Activated CD4-positive, alpha-beta T cell treated with anti-CD3 and anti-CD28 coated beads, Interleukin-2, amount 50 U/mL, for 48 hours (primary cell): ENCODE data around the gene UROC1.
"Not testable (repeated sequence)": the region's sequence is repeated elsewhere in the genome, so short reads cannot be mapped to it uniquely, and the experiment has no call there.

Experiments
- DNase-seq, 2 experiments: peaks; one replicate each; pipeline ENCODE4 v3.0.0-alpha.2; 2020

UROC1 gene

DNA sequence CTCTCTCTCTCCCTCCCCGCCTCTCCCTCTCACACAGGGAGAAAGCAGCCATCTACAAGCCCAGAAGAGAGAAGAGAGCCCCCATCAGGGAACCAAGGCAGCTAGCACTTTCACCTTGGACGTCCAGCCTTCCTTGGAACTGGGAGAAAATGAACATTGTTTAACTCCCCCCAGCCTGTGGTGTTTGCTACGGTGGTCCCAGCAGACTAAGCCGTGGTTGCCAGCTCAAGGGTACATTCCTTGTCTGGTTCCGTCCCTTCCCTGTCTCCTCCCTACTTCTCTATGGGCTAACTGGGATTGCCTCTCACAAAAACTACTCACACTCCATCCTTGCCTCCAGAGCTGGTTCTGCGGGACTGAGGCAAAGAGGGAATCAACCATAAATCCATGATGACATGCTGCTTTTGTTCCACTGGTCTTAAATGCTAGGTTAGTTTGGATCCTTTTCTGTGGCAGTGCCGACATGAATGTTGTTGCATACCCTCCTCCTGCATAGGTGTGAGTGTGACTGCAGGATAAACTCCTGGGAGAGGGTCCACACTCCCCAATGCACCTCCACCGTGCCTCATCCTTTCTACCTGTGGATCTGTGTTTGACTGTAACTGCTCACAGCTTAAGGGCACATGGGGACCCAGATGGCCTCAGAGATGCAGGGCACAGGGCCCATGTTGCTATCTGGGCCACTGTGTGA lies 29.1 kb upstream of the UROC1 start:
- no peak for DNase-seq

DNA sequence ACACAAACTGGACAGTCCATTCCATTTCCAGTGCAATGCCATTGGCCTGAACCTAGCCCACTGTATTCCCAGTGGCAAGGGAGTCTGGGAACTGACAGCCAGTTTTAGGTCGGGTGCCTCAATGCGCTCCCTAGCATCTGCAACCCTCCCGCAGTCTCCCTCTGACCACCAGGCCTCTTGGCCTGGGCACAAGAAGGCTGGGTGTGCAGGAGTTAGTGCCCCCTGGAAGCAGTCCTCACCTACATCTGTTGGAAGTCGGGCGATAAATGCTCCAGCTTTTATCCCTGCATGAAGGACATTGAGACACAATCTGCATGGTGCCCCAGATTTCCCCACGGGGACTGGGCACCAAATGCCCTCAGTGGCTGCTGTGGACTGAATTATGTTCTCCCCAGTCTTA lies 28.4 kb upstream of the UROC1 start:
- DNase-seq: no peak

DNA sequence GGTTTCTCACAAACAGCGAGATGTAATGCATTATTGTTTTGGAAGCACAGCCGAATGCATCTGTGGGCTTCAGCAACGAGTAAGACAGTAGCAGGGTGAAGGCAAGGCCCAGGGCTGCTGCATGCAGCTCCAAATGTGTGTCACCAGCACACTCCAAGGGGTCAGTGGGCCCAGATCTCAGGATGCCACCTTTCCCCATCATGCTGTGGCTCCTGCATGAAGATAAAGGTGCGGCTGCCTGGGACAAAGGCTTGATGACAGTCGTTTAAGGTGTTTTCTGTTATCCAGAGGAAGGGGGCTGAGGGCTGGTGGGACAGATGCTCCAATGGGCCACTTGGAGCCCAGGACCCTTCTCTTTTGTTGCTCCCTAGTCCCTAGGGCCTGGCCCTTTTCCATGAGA lies 28.0 kb upstream of the UROC1 start:
- no peak for DNase-seq

DNA sequence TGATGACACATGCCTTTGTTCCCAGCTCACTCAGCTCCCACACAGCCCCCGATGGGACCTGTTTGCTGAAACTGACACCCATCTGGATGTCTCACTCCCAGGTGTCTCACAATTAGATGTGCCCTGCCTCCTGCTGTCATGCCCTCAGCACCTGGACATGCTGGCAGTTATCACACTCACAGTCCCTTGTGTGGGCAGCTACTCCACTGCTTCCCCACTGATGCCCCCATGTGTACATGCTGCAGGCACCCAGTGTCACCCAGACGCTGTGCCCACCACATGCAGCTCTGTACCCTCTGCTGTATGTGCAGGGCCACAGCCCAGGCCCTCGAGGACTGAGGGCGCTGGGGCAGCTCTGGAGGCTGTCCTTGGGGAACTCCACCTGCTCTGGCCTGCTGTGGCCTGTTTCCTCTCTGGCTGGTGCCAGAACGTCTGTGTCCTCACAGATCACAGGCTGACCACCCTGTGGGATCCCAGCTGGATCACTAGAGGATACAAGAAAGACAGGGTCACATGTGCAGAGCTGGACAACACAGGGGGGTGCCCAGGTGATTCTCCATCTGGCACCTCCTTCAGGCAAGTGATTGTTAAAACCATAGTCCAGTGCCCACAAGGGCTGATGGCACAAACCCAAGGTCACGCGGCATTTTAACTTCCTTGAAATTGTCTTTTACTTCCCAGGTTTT lies 27.2 kb upstream of the UROC1 start:
- DNase-seq: no peak

DNA sequence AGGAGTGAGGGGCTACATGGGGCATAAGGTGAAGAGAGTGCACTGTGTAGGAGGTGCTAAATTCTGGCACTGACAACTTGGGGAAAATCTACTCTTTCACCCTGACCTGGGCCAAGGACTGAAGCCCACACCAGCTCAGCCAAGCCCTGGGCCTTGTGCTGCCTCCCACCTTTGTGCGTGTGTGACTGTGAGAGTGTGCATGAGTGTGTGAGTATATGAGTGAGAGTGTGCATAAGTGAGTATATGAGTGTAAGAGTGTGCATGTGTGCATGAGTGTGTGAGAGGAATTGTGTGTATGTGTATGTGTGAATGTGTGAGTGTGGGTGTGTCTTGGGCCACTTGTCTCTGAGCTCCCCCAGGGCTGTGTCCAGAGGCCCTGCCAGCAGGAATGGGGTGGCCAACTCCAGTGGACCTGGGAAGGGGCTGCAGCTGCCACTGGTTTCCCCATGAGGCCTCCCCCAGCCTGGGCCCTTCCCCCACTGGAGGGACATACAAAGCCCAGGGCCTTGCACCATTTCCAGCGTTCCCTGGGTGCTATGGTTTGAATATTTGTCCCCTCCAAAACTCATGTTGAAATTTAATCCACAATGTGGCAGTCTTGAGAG lies 26.0 kb upstream of the UROC1 start:
- DNase-seq: no peak

DNA sequence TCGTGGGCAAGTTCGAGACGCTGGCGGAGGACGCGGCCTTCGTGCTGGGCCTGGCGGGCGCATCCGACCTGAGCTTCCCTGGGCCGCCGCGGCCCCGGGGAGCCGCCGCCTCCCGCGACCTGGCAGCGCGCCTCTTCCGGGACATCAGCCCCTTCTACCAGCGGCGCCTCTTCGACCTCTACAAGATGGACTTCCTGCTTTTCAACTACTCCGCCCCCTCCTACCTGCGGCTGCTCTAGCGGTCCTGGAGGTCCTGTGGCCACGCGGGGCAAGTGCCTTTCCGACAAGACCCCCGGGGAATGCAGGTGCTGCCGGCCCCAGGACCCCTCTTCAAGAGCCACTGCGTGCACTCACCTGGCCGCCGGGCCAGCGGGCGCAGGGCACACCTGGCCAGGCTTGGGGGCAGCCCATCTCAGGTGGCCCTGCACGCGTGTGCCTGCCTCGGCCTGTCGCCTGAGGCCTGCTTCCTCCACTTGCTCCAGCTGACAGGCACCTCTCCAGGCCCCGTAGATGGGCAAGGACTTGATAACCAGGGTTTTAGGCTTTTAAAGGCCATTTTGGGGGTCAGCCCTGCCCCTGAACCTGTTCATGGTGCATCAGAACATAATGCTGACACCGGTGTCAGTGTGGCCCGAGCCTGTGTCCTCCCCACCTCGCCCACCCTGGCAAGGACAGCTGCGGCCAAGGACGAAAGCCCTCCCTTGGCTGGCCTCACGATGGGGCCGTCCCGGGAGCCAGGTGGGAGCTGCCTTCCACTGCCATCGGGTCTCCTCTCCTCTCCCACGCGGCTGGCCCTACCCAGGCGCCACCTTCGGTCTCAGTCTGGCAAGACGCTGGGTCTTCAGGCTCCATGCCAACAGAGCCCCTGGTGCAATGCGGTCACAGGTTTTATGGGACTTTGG lies 25.0 kb upstream of the UROC1 start:
- no peak for DNase-seq

DNA sequence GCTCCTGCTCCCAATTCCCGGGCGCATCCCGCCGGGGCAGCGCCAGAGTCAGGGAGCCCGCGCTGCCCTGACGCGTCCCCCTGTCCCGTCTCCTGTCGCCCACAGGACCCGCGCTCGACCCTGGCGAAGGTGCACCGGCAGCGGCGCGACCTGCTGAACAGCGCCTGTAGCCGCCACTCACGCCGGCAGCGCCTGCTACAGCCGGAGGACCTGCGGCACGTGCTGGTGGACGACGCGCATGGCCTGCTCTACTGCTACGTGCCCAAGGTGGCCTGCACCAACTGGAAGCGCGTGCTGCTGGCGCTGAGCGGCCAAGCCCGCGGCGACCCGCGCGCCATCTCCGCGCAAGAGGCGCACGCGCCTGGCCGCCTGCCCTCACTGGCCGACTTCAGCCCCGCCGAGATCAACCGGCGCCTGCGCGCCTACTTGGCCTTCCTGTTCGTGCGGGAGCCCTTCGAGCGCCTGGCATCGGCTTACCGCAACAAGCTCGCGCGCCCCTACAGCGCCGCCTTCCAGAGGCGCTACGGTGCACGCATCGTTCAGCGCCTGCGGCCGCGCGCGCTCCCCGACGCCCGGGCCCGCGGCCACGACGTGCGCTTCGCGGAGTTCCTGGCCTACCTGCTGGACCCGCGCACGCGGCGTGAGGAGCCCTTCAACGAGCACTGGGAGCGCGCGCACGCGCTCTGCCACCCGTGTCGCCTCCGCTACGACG lies 24.2 kb upstream of the UROC1 start:
- DNase-seq: no peak

DNA sequence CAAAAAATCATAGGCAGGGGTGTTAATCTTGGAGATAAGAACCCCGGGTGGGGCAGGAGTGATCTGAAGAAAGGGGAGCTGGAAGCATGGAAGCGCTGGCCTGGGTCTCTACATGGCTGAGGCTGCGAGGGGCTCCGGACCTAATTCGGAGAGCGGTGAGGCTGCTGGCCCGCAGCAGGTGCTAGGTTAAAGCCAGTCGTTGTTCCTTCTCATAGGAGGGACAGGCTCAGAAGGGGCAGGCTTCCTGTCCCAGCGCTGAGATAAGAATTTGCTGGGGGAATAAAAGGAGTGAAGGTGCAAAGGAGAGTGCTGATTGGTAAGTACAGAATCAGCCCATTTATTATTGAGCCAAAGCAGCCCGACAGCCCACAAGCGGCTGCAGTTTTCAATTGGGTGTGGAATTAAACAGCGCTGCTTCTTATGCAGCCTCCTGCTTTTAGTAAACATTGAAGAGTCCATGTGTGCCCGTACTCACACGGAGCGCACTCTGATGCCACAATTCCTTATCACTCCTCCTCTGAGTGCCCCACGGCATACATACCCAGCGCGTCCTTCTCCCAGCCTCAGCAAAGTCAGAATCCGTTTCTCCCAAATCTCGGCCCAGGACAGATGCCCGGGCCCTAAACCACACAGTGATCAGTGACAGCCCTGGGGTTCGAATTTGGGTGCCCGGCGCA lies 23.5 kb upstream of the UROC1 start:
- no peak for DNase-seq

DNA sequence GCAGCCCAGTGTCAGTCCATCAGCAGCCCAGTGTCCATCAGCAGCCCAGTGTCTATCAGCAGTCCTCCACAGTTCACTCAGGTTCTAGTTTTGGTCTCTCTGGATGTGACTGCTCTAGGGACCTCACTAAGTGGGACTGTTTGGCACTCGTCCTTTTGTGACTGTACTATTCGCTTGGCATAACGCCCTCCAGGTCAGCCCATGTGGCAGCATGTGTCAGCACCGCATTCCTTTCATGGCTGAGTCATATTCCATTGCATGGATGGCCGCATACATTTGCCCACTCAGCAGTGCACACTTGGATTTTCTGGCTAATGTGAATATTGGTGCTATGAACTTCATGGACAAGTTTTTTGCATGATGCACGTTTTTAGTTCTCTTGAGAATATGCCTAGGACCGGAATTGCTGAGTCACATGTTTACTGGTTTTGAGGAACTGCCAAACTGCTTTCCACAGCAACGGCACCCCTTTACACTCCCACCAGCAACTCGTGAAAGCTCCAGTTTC lies 22.8 kb upstream of the UROC1 start:
- DNase-seq: no peak

DNA sequence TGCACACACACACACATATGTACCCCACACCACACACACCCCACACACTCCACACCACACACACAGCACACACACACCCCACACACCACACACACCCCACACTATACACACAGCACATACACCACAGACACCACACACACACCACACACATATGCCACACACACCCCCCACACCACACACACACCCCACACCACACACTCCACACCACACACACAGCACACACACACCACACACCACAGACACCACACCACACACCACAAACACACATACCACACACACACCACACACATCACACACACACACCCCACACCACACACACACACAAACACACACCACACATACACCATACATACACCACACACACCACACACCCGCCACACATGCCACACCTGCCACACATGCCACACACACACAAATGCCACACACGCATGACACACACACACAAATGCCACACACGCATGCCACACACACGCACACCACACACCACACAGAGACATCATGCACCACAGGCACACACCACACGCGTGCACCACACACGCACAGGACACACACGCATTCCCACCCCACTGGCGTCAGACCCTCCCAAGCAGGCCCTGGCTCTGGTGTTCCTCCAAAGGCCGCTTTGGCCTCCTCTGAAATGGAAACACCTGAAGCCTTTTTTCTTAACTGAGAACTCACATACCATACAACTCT lies 22.1 kb upstream of the UROC1 start:
- DNase-seq: no peak

DNA sequence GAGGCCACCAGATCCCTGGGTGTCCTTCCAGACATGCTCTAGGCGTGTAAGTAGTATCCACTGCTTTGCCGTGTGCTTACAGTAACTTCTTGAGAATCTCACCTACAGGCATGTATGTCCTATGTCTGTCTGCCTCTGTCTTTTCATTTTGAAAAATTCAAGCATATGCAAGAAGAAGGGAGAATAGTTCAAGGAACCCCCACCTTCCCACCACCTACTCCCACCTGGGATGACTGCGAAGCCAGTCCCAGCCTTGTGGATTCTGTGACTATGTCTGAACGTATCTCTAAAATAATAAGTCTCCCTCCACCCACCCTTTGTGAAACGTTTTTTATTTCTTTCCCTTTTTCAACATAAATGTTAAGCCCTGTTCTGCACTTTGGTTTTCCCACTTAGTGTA lies 21.4 kb upstream of the UROC1 start:
- no peak for DNase-seq

DNA sequence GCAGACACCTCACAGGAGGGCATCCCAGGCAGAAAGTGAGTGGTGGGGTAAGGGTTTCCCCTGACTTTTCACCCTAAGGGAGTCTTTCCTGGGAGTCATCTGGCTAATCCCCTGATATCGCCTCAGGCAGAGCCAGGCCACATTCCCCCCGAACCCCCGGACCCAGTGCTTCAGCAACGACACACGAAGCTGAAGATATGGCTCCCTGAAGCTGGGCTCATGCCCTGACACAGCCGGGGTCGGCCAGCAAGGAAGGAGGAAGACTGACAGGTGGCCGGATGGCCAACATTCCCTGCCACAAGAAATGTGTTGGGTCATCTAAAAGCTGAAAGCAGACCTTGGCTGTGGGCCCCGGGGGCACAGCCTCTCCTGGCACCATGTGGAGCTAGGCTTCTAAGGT lies 20.7 kb upstream of the UROC1 start:
- no peak for DNase-seq

DNA sequence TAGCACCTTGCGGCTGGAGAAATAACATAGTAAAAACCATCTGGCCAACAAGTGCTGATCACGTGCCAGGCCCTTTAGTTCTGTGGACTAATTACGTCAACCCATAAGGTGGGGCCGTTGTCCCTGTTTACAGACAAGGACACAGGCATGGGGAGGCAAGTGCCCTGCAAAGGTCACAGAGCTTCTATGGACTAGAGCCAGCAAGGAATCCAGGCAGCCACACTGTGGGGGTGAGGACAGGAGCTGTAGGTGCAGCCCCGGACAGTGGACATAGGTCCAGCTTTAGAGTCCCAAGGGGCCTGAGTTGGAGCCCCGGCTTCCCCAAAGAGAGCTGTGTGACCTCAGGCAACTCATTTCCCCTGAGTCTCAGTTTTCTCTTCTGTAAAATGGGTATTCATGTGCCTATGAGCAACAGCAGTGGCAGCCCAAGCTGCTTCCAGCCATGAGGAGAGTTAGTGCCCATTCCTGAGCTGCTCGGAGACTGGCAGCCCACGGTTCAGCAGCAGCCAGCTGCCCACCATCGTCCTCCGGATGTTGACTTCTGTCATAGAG lies 20.2 kb upstream of the UROC1 start:
- no peak for DNase-seq

DNA sequence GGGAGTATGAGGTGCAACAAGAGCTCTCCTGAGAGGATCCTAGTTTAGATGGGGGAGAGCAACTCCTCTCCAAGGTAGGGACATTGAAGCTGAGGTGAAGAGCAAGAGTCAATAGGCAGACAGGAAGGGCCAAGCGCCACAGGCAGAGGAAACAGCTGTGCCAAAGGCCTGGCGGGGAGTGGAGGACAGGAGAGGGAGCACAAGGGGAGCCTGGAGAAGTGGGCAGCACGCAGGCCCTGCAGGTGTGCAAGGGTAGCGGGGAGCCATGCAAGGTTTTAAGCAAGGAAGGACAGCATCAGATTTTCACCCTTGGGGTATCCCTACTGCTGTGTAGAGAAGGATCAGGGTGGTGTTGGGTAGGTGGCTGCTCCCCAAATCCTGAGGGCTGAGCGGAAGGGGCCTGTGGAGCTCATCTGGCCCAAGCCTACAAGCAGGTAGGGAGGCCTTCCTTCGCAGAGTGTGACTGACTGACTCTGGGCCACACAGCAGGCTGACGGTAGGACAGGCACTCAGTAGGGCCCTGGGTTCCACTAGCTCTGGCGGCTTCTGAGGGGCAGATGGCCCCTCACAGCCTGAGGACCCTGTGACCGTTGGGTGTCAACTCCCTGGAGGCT lies 19.6 kb upstream of the UROC1 start:
- DNase-seq: no peak

DNA sequence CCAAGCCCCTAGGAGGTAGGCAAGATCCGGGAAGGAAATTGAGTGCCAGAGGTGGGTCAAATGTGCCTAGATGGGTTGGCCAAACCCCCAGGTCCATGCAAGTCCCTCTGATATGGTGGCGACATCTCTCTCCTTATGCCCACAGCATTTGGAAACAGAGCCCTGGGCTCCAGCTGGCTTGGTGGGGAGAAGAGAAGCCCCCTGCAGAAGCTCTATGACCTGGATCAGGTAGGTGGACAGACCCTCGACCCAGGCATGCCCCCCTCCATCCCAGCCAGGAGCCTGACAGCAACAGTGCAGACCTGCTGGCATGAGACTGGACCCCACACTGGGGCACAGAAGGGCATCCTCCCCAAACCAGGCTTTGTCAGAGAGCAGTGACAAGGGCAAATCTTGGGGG lies 18.6 kb upstream of the UROC1 start:
- DNase-seq: no peak

DNA sequence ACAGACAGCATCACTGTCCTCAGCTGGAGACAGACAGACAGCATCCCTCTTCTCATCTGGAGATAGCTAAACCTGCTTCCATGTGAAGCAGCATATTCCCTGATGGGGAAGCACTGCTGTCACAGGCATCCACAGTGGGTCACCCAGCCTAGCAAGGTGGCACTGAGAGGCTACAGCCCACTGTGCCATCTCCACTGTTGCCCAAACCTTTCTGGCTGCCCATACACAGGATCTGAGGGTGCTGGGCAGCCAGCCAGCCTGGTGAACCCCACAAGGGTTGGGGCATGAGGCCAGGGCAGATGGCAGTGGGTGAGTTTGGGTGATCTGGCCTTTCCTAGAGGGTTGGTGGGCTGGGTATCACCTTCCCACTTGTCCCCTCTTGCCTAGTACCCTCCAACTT lies 18.1 kb upstream of the UROC1 start:
- no peak for DNase-seq

DNA sequence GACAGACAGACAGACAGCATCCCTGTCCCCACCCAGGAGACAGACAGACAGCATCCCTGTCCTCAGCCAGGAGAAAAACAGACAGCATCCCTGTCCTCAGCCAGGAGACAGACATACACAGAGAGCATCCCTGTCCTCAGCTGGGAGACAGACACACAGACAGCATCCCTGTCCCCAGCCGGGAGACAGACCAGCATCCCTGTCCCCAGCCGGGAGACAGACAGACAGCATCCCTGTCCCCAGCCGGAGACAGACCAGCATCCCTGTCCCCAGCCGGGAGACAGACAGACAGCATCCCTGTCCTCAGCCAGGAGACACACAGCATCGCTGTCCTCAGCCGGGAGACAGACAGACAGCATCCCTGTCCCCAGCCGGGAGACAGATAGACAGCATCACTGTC lies 17.1 kb upstream of the UROC1 start:
- not testable (repeated sequence) for DNase-seq

DNA sequence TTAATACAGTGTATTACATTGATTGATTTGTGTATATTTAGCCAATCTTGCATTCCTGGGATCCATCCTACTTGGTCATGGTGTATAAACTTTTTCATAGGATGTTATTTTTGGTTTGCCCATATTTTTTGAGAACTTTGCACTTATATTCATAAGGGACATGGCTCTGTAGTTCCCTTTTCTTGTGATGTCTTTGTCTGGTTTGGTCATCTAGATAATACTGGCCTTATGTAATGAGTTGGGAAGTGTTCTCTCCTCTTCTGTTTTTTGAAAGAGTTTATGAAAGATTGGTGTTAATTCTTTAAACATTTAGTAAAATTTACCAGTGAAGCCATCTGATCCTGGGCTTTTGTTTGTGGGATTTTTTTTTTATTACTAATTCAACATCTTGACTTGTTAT lies 15.9 kb upstream of the UROC1 start:
- no peak for DNase-seq

DNA sequence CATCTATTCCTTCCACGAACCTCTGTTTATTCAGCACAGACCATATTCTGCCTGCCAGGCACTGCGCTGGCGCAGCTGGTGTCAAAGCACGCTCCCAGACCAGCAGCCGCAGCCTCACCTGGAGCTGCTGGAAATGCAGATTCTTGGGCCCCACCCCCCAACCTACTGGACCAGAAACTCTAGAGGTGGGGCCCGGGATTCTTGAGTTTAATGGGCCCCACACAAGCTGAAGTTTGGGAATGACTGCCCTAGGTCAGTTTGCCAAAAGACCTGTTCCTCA lies 13.4 kb upstream of the UROC1 start:
- no peak for DNase-seq

DNA sequence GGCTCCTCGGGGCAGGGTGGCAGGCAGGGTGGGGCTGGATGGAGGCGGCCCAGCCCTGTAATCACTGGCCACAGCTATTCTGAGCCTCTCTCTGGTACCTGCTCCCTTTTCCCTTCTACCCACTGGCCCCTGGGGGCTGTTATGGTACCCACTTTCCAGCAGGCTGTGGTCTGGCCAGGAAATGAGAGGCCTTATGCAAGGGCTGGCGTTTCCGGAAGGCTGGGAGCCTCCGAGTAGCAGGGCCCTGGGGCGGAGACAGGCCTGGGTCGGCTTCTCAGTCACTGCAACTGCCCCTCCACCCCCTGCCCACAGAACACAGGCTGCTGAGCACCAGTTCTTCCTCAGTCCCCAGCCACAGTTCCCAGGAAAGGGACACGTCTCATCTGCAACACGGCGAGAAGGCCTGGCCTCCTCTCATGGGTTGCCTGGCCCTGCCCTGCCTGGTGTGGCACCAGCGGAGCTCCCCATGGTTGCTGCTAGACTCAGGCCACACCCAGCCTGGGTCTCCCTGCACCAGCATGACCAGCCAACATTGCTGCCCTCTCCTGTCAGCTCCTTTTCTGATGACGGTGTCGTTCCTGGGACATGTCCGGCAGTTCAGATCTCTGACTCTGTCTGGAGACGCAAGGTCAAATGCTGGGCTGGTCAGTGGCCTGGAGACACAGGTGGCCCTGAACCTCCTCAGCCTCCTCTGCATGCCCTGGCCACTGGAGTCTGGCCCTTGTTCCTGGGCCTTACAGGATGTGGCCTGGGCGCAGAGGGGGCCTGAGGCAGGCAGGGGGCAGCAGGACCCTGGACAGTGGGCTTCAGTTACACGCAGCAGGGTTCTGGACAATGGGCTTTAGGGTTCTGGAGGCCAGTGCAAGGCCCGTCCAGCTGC lies 12.8 kb upstream of the UROC1 start:
- no peak for DNase-seq
